HepG2 (cell line): ENCODE measurements around the gene DUSP9. TPM values are rescaled to one million over a fixed set of nuclear protein-coding genes. Genes with fewer than 3 reads are reported as not detected.

Experiments used
- BCLAF1 ChIP-seq: fragments of 450-650 bp; IDR thresholded peaks from 2 replicates; pipeline ENCODE4 v1.6.1; 2017; ENCODE audit warnings: mild to moderate bottlenecking
- DPF2 ChIP-seq: sonication (generic); formaldehyde crosslinking; IDR thresholded peaks from 2 replicates; pipeline ENCODE4 v1.4.0; 2020; ENCODE audit warnings: mild to moderate bottlenecking, low read depth, missing genetic modification reagents, borderline replicate concordance
- GATA4 ChIP-seq: sonication (generic); IDR thresholded peaks from 2 replicates; pipeline ENCODE4 v1.6.1; 2016; ENCODE audit warnings: antibody characterized with exemption, low read depth, borderline replicate concordance
- GLI4 ChIP-seq: sonication (generic); formaldehyde crosslinking; IDR thresholded peaks from 2 replicates; pipeline ENCODE4 v1.5.1; 2020; ENCODE audit warnings: missing genetic modification reagents, mild to moderate bottlenecking, moderate library complexity, borderline replicate concordance
- HNRNPL ChIP-seq: fragments of 200-400 bp; formaldehyde crosslinking; IDR thresholded peaks from 2 replicates; pipeline ENCODE4 v1.6.1; 2017; ENCODE audit warnings: mild to moderate bottlenecking, low read depth, low read length
- IKZF1 ChIP-seq: fragments of 450-650 bp; IDR thresholded peaks from 2 replicates; pipeline ENCODE4 v1.7.1; 2016
- KMT2A ChIP-seq: sonication (generic); formaldehyde crosslinking; IDR thresholded peaks from 2 replicates; pipeline ENCODE4 v1.4.0; 2020; ENCODE audit warnings: missing genetic modification reagents
- MED1 ChIP-seq: sonication (generic); formaldehyde crosslinking; IDR thresholded peaks from 2 replicates; pipeline ENCODE4 v1.4.0; 2020; ENCODE audit warnings: missing genetic modification reagents
- MEIS2 ChIP-seq: sonication (generic); formaldehyde crosslinking; IDR thresholded peaks from 2 replicates; pipeline ENCODE4 v1.9.0; 2021; ENCODE audit warnings: mild to moderate bottlenecking, missing genetic modification reagents
- MZF1 ChIP-seq: sonication (generic); formaldehyde crosslinking; IDR thresholded peaks from 2 replicates; pipeline ENCODE4 v1.8.1; 2023; ENCODE audit warnings: mild to moderate bottlenecking, missing genetic modification reagents, borderline replicate concordance
- NFE2L1 ChIP-seq: sonication (generic); formaldehyde crosslinking; IDR thresholded peaks from 2 replicates; pipeline ENCODE4 v1.4.0; 2020; ENCODE audit warnings: missing genetic modification reagents, mild to moderate bottlenecking, borderline replicate concordance
- PAXIP1 ChIP-seq: sonication (generic); formaldehyde crosslinking; conservative IDR thresholded peaks from 2 replicates; pipeline ENCODE4 v1.4.0; 2020; ENCODE audit warnings: mild to moderate bottlenecking, missing genetic modification reagents, moderate library complexity
- PCBP2 ChIP-seq: fragments of 200-400 bp; formaldehyde crosslinking; optimal IDR thresholded peaks from 2 replicates; pipeline ENCODE3; 2018; ENCODE audit warnings: low read length, low read depth; ENCODE audit not compliant: poor library complexity, severe bottlenecking
- RNF219 ChIP-seq: sonication (generic); formaldehyde crosslinking; IDR thresholded peaks from 2 replicates; pipeline ENCODE4 v1.5.0; 2020; ENCODE audit warnings: mild to moderate bottlenecking, missing genetic modification reagents
- RORA ChIP-seq: sonication (generic); formaldehyde crosslinking; IDR thresholded peaks from 2 replicates; pipeline ENCODE4 v1.5.0; 2020; ENCODE audit warnings: mild to moderate bottlenecking, missing genetic modification reagents, moderate library complexity
- TFDP2 ChIP-seq: sonication (generic); formaldehyde crosslinking; IDR thresholded peaks from 2 replicates; pipeline ENCODE4 v1.4.0; 2020; ENCODE audit warnings: missing genetic modification reagents
- ZNF17 ChIP-seq: sonication (generic); formaldehyde crosslinking; IDR thresholded peaks from 2 replicates; pipeline ENCODE4 v1.5.0; 2020; ENCODE audit warnings: mild to moderate bottlenecking, missing genetic modification reagents
- ZNF335 ChIP-seq: sonication (generic); formaldehyde crosslinking; IDR thresholded peaks from 2 replicates; pipeline ENCODE4 v1.4.0; 2020; ENCODE audit warnings: missing genetic modification reagents
- ZNF496 ChIP-seq: sonication (generic); formaldehyde crosslinking; IDR thresholded peaks from 2 replicates; pipeline ENCODE4 v1.8.1; 2023; ENCODE audit warnings: mild to moderate bottlenecking, moderate library complexity, missing genetic modification reagents; ENCODE audit not compliant: insufficient replicate concordance
- ZNF670 ChIP-seq: sonication (generic); formaldehyde crosslinking; IDR thresholded peaks from 2 replicates; pipeline ENCODE4 v1.8.0; 2022; ENCODE audit warnings: mild to moderate bottlenecking, missing genetic modification reagents, borderline replicate concordance
- polyA plus RNA-seq, 8 experiments: library from polyadenylated mRNA; depleted of rRNA in 3 of 8; stranded (reverse) in 7 of 8; unstranded in 1 of 8; fragments of >200 nt; fragmentation: Illumina TruSeq in 4 of 8; extraction: Trizol in 4 of 8; gene quantifications; 2 replicates each; pipeline versions ENCODE4 v1.2.1 to v1.2.3, GENCODE V29; 2011 to 2016; ENCODE audit warnings: low read depth in 4 of 8, missing spikeins in 1 of 8, mixed read lengths in 1 of 8; ENCODE audit not compliant: insufficient read depth in 1 of 8
- total RNA-seq, 5 experiments: library from RNA; depleted of rRNA; stranded (reverse); fragments of >200 nt; fragmentation: Illumina TruSeq; extraction: Trizol; gene quantifications; 2 replicates each; pipeline ENCODE4 v1.2.3, GENCODE V29; 2016; ENCODE audit warnings: low read depth in 1 of 5

DUSP9 gene
- total and polyA plus RNA-seq, 2 of the 13 experiments (the other 11 are each of a cell fraction or from before 2014, with no cell fraction given), result 235 to 435 TPM

- TF ChIP-seq PAXIP1 (CRISPR knock-in tag) (peak; percentile 94), ZNF335 (CRISPR knock-in tag) (no peak), HNRNPL (peak; percentile 71; the same call in 1 of the 2 replicates), ZNF670 (CRISPR knock-in tag) (0 out of 2 replicates have a peak, but pooled peaks have one; percentile 29), GLI4 (CRISPR knock-in tag) (no peak), TFDP2 (CRISPR knock-in tag) (no peak), NFE2L1 (CRISPR knock-in tag) (no peak), ZNF496 (no peak), PCBP2 (no peak), GATA4 (peak; percentile 81), MEIS2 (no peak), MZF1 (CRISPR knock-in tag) (no peak), ZNF17 (CRISPR knock-in tag) (no peak), IKZF1 (no peak), RORA (CRISPR knock-in tag) (no peak), KMT2A (no peak), BCLAF1 (no peak), DPF2 (CRISPR knock-in tag) (peak; percentile 67; the same call in 1 of the 2 replicates), RNF219 (no peak), MED1 (CRISPR knock-in tag) (peak; percentile 96)
These were observed 23.5 kb upstream of the DUSP9 start (continued) for GRCh38 chrX:153623310-153624029.
